OCI-LY7 (cell line): ENCODE results near the gene EXOC6B. TPM values are rescaled to one million over a fixed set of nuclear protein-coding genes. Genes with fewer than 3 reads are reported as not detected.
"Not testable (repeated sequence)": the region's sequence is repeated elsewhere in the genome, so short reads cannot be mapped to it uniquely, and the experiment has no call there.

Experiments
- BruUV-seq: library from RNA; stranded (reverse); fragments of 400-500 nt; replicated peaks from 2 replicates; lab custom pipeline; 2021; lab: Mats Ljungman, UMichigan
- CTCF ChIA-PET: fragments of 300-600 bp; sonication (Branson Sonifier 250); formaldehyde crosslinking; loops from one replicate; lab custom pipeline; 2022; ENCODE audit warnings: antibody characterized with exemption; ENCODE audit not compliant: unreplicated experiment; lab: Charles Lee
- POLR2A ChIA-PET: fragments of 300-600 bp; sonication (Branson Sonifier 250); formaldehyde crosslinking; loops from one replicate; lab custom pipeline; 2022; ENCODE audit warnings: antibody characterized with exemption; lab: Charles Lee
- DNase-seq: peaks from one replicate; pipeline ENCODE4 v3.0.0-alpha.2; 2015; ENCODE audit warnings: low spot score
- H2AFZ ChIP-seq: fragments of 200-600 bp; sonication (generic), shearing (Covaris generic); 2 replicates; pipeline ENCODE4 v1.6.1; 2014; ENCODE audit warnings: mild to moderate bottlenecking, antibody characterized with exemption, low read length, moderate library complexity
- H3K27ac ChIP-seq: fragments of 200-600 bp; sonication (generic); 2 replicates; pipeline ENCODE4 v1.5.1; 2014; ENCODE audit warnings: mixed run types, low read depth, mild to moderate bottlenecking, moderate library complexity, low read length, inconsistent platforms; ENCODE audit not compliant: poor library complexity, severe bottlenecking
- H3K36me3 ChIP-seq: fragments of 200-600 bp; sonication (generic); 2 replicates; pipeline ENCODE4 v1.6.1; 2014; ENCODE audit warnings: mild to moderate bottlenecking, antibody characterized with exemption, low read length, moderate library complexity, mixed read lengths; ENCODE audit not compliant: insufficient read depth
- H3K4me1 ChIP-seq: fragments of 200-600 bp; sonication (generic); 2 replicates; pipeline ENCODE4 v1.5.1; 2014; ENCODE audit warnings: mild to moderate bottlenecking, low read length; ENCODE audit not compliant: insufficient read depth, poor library complexity, severe bottlenecking
- H3K4me2 ChIP-seq: fragments of 200-600 bp; sonication (generic); 2 replicates; pipeline ENCODE4 v1.6.1; 2014; ENCODE audit warnings: mild to moderate bottlenecking, low read length
- H3K4me3 ChIP-seq: fragments of 200-600 bp; sonication (generic); 2 replicates; pipeline ENCODE4 v1.5.1; 2014; ENCODE audit warnings: mild to moderate bottlenecking, low read depth, low read length; ENCODE audit not compliant: poor library complexity, severe bottlenecking
- H3K79me2 ChIP-seq: fragments of 200-600 bp; sonication (generic); 2 replicates; pipeline ENCODE4 v1.6.1; 2016; ENCODE audit warnings: low read depth, mild to moderate bottlenecking, low read length, moderate library complexity, mixed read lengths; ENCODE audit not compliant: insufficient read depth
- H3K9me2 ChIP-seq: fragments of 200-600 bp; sonication (generic); 2 replicates; pipeline ENCODE4 v1.6.1; 2016; ENCODE audit warnings: mild to moderate bottlenecking, low read length, mixed read lengths; ENCODE audit not compliant: insufficient read depth
- H3K9me3 ChIP-seq: fragments of 200-600 bp; sonication (generic); 2 replicates; pipeline ENCODE4 v1.6.1; 2014; ENCODE audit warnings: mild to moderate bottlenecking, mixed run types, low read length, mixed read lengths
- H4K20me1 ChIP-seq: fragments of 200-600 bp; sonication (generic); 2 replicates; pipeline ENCODE4 v1.6.1; 2014; ENCODE audit warnings: mild to moderate bottlenecking, antibody characterized with exemption, low read length, moderate library complexity, mixed read lengths; ENCODE audit not compliant: insufficient read depth
- CTCF ChIP-seq: fragments of 200-600 bp; sonication (generic); conservative IDR thresholded peaks from 2 replicates; pipeline ENCODE4 v1.5.1; 2014; ENCODE audit warnings: mild to moderate bottlenecking, antibody characterized with exemption, low read length, moderate library complexity, mixed read lengths
- EZH2phosphoT487 ChIP-seq: fragments of 200-600 bp; sonication (generic); IDR thresholded peaks from 2 replicates; pipeline ENCODE4 v1.6.1; 2018; ENCODE audit warnings: low read depth, borderline replicate concordance, mild to moderate bottlenecking, mixed run types, antibody characterized with exemption, low read length, moderate library complexity, mixed read lengths
- intact Hi-C: fragments of 100-400 bp; cut with micrococcal nuclease; formaldehyde crosslinking; loops from one replicate; pipeline ENCODE4 v1.10.0; 2022; ENCODE audit not compliant: unreplicated experiment
- total RNA-seq, 2 experiments: library from RNA; depleted of rRNA in 1 of 2; stranded (reverse); fragments of >200 nt in 1 of 2; shearing (Covaris generic) in 1 of 2; gene quantifications; 2 replicates each; pipeline ENCODE4 v1.2.3, GENCODE V29; 2014 to 2022

Gene EXOC6B
- total RNA-seq, 2 experiments from 2014 or later: 5.1 TPM; not detected in 1

- H3K36me3 ChIP-seq: no peaks in the 10 kb centered on the region
- no peaks in the 10 kb centered on the region for H3K4me1 ChIP-seq
- BruUV-seq: no TSS peak
- ChIA-PET CTCF (no interaction called here), POLR2A (no interaction called here)
- H3K9me3 ChIP-seq: no peaks in the 10 kb centered on the region
- no peaks in the 10 kb centered on the region for H3K9me2 ChIP-seq
- no peak overlapping the region for H3K27ac ChIP-seq
- no peaks in the 10 kb centered on the region for H3K79me2 ChIP-seq
- TF ChIP-seq EZH2phosphoT487: no peak
- no peak for TF ChIP-seq CTCF
- no peaks in the 10 kb centered on the region for H4K20me1 ChIP-seq
- intact Hi-C loops: no loop called here
- no peak overlapping the region for H3K4me2 ChIP-seq
- no peak overlapping the region for H3K4me3 ChIP-seq
- H2AFZ ChIP-seq: no peak overlapping the region
- DNase-seq: no peak
Observed at GRCh38 chr2:72602095-72602494, 223.7 kb downstream of the EXOC6B start.

- H2AFZ ChIP-seq, H3K4me1 ChIP-seq, H4K20me1 ChIP-seq, POLR2A ChIA-PET, H3K9me3 ChIP-seq, H3K27ac ChIP-seq, H3K9me2 ChIP-seq, BruUV-seq, DNase-seq, H3K36me3 ChIP-seq, H3K4me3 ChIP-seq, CTCF ChIA-PET, H3K79me2 ChIP-seq, intact Hi-C loops, H3K4me2 ChIP-seq: not testable (repeated sequence)
Observed at GRCh38 chr2:72583836-72584235, 242.0 kb downstream of the EXOC6B start.

- Histone ChIP-seq H2AFZ (no peak overlapping the region), H3K79me2 (no peaks in the 10 kb centered on the region), H3K9me2 (no peaks in the 10 kb centered on the region), H3K4me1 (no peaks in the 10 kb centered on the region), H3K4me3 (no peak overlapping the region), H3K27ac (no peak overlapping the region), H3K36me3 (no peaks in the 10 kb centered on the region), H4K20me1 (no peaks in the 10 kb centered on the region), H3K9me3 (no peaks in the 10 kb centered on the region), H3K4me2 (no peak overlapping the region)
- intact Hi-C loops: no loop called here
- TF ChIP-seq EZH2phosphoT487 (no peak), CTCF (no peak)
- BruUV-seq: no TSS peak
- no peak for DNase-seq
- POLR2A ChIA-PET: no interaction called here
- CTCF ChIA-PET: no interaction called here
Observed at GRCh38 chr2:72583376-72583775, 242.5 kb downstream of the EXOC6B start.
